Stimulated activated CD4-positive, alpha-beta T cell treated with anti-CD3 and anti-CD28 coated beads, Interleukin-1b, Interleukin-23, amount 100 ng/mL, for 1 hour (primary cell): ENCODE data around the gene OCA2.

Experiments used
- DNase-seq, 2 donors: peaks; one replicate each; pipeline ENCODE4 v3.0.0-alpha.2; 2020; ENCODE audit warnings: low read depth in 2 of 2

The OCA2 gene

GRCh38 chr15:28079313-28079969, 19.7 kb downstream of the OCA2 start:
- DNase-seq, result no peak

GRCh38 chr15:28078191-28078719, 20.9 kb downstream of the OCA2 start:
- DNase-seq, result no peak

GRCh38 chr15:28075573-28075972, 23.5 kb downstream of the OCA2 start:
- DNase-seq, result no peak

GRCh38 chr15:28068930-28069329, 30.2 kb downstream of the OCA2 start:
- DNase-seq, result no peak

- DNase-seq, result no peak
Measured at GRCh38 chr15:28066231-28066630, 32.9 kb downstream of the OCA2 start.

GRCh38 chr15:28060005-28060404, 39.1 kb downstream of the OCA2 start:
- no peak for DNase-seq

GRCh38 chr15:28058082-28058481, 41.0 kb downstream of the OCA2 start:
- DNase-seq, result no peak

- no peak for DNase-seq
Measured at GRCh38 chr15:28051955-28052633, 47.0 kb downstream of the OCA2 start.

- DNase-seq, result no peak
Measured at GRCh38 chr15:28049581-28049980, 49.5 kb downstream of the OCA2 start.

- DNase-seq, result no peak
Measured at GRCh38 chr15:28047277-28047676, 51.8 kb downstream of the OCA2 start.

GRCh38 chr15:28044121-28044672, 54.9 kb downstream of the OCA2 start:
- no peak for DNase-seq

GRCh38 chr15:28043691-28044091, 55.4 kb downstream of the OCA2 start:
- no peak for DNase-seq

- no peak for DNase-seq
Measured at GRCh38 chr15:28037969-28038590, 61.0 kb downstream of the OCA2 start.

- no peak for DNase-seq
Measured at GRCh38 chr15:28033443-28033842, 65.7 kb downstream of the OCA2 start.

GRCh38 chr15:28030801-28031200, 68.3 kb downstream of the OCA2 start:
- no peak for DNase-seq

- DNase-seq, result no peak
Measured at GRCh38 chr15:28027714-28028076, 71.4 kb downstream of the OCA2 start.

- no peak for DNase-seq
Measured at GRCh38 chr15:28026764-28027713, 72.1 kb downstream of the OCA2 start.

- DNase-seq, result no peak
Measured at GRCh38 chr15:28026221-28026620, 72.9 kb downstream of the OCA2 start.

- DNase-seq, result no peak
Measured at GRCh38 chr15:28025413-28025812, 73.7 kb downstream of the OCA2 start.

GRCh38 chr15:28024889-28025250, 74.2 kb downstream of the OCA2 start:
- no peak for DNase-seq
